WTC11 (cell line): Measurements from ENCODE around the gene LRMDA. TPM values are rescaled to one million over a fixed set of nuclear protein-coding genes. Genes with fewer than 3 reads are reported as not detected.

Source experiments
- ATAC-seq: fragments of 200-7000 bp; cut with Tn5 transposase; 2 replicates; pipeline ENCODE4 v1.10.0; 2021; ENCODE audit warnings: mild to moderate bottlenecking, moderate library complexity
- CTCF ChIA-PET: fragments of 300-600 bp; sonication (Branson Sonifier 250); formaldehyde crosslinking; loops from one replicate; lab custom pipeline; 2021; ENCODE audit warnings: antibody characterized with exemption; lab: Charles Lee
- POLR2A ChIA-PET: fragments of 350-600 bp; sonication (Branson Sonifier 250); formaldehyde crosslinking; loops from one replicate; lab custom pipeline; 2021; ENCODE audit warnings: antibody characterized with exemption; lab: Charles Lee
- DNase-seq: peaks from one replicate; pipeline ENCODE4 v3.0.0; 2021; ENCODE audit warnings: low spot score
- H3K27ac Mint-ChIP-seq: 2 replicates; pipeline ENCODE4 v1.8.0; 2021; ENCODE audit warnings: mixed read lengths
- H3K27me3 Mint-ChIP-seq: 2 replicates; pipeline ENCODE4 v1.8.0; 2021; ENCODE audit warnings: low read depth, mild to moderate bottlenecking, moderate library complexity, mixed read lengths
- H3K36me3 Mint-ChIP-seq: 2 replicates; pipeline ENCODE4 v1.8.0; 2021; ENCODE audit warnings: mixed read lengths
- H3K4me1 Mint-ChIP-seq: 2 replicates; pipeline ENCODE4 v1.8.0; 2022; ENCODE audit warnings: mixed read lengths
- H3K4me3 Mint-ChIP-seq: 2 replicates; pipeline ENCODE4 v1.8.0; 2021; ENCODE audit warnings: mild to moderate bottlenecking, moderate library complexity, mixed read lengths
- H3K9me3 Mint-ChIP-seq: 2 replicates; pipeline ENCODE4 v1.8.0; 2021; ENCODE audit warnings: mixed read lengths
- ATF3 ChIP-seq: sonication (generic); formaldehyde crosslinking; conservative IDR thresholded peaks from 2 replicates; pipeline ENCODE4 v1.8.1; 2022; ENCODE audit warnings: mild to moderate bottlenecking, missing genetic modification reagents
- CDX4 ChIP-seq: fragments of 250-450 bp; sonication (Bioruptor Pico); IDR thresholded peaks from 2 replicates; pipeline ENCODE4 v1.9.0; 2021; ENCODE audit warnings: moderate library complexity, mild to moderate bottlenecking, inconsistent platforms, borderline replicate concordance
- ELF4 ChIP-seq: sonication (generic); formaldehyde crosslinking; IDR thresholded peaks from 2 replicates; pipeline ENCODE4 v1.8.1; 2022; ENCODE audit warnings: low read depth, mild to moderate bottlenecking, moderate library complexity, missing genetic modification reagents
- EMX1 ChIP-seq: fragments of 250-450 bp; sonication (Bioruptor Pico); IDR thresholded peaks from 2 replicates; pipeline ENCODE4 v1.8.0; 2021; ENCODE audit warnings: mild to moderate bottlenecking
- FOXJ3 ChIP-seq: sonication (generic); formaldehyde crosslinking; IDR thresholded peaks from 2 replicates; pipeline ENCODE4 v1.9.0; 2021; ENCODE audit warnings: missing genetic modification reagents, mild to moderate bottlenecking, borderline replicate concordance
- IRF2 ChIP-seq: sonication (generic); formaldehyde crosslinking; IDR thresholded peaks from 2 replicates; pipeline ENCODE4 v1.8.0; 2022; ENCODE audit warnings: low read depth, missing genetic modification reagents, borderline replicate concordance
- MLX ChIP-seq: sonication (generic); formaldehyde crosslinking; IDR thresholded peaks from 2 replicates; pipeline ENCODE4 v1.8.1; 2023; ENCODE audit warnings: mild to moderate bottlenecking, missing genetic modification reagents, moderate library complexity
- MXD4 ChIP-seq: fragments of 250-450 bp; sonication (Bioruptor Pico); IDR thresholded peaks from 2 replicates; pipeline ENCODE4 v1.8.0; 2021; ENCODE audit warnings: mild to moderate bottlenecking, moderate library complexity, borderline replicate concordance
- RORB ChIP-seq: fragments of 250-450 bp; sonication (Bioruptor Pico); IDR thresholded peaks from 2 replicates; pipeline ENCODE4 v1.9.0; 2021; ENCODE audit warnings: mild to moderate bottlenecking
- TCF7 ChIP-seq: sonication (generic); formaldehyde crosslinking; IDR thresholded peaks from 2 replicates; pipeline ENCODE4 v1.8.0; 2022; ENCODE audit warnings: mild to moderate bottlenecking, low read depth, missing genetic modification reagents, moderate library complexity
- ZBTB21 ChIP-seq: sonication (generic); formaldehyde crosslinking; IDR thresholded peaks from 2 replicates; pipeline ENCODE4 v1.8.1; 2023; ENCODE audit warnings: mild to moderate bottlenecking, missing genetic modification reagents, borderline replicate concordance
- ZNF138 ChIP-seq: sonication (generic); formaldehyde crosslinking; conservative IDR thresholded peaks from 2 replicates; pipeline ENCODE4 v1.8.1; 2022; ENCODE audit warnings: mild to moderate bottlenecking, moderate library complexity, missing genetic modification reagents
- ZNF232 ChIP-seq: sonication (generic); formaldehyde crosslinking; IDR thresholded peaks from 2 replicates; pipeline ENCODE4 v1.8.0; 2022; ENCODE audit warnings: mild to moderate bottlenecking, missing genetic modification reagents
- ZNF317 ChIP-seq: sonication (generic); formaldehyde crosslinking; IDR thresholded peaks from 2 replicates; pipeline ENCODE4 v1.8.1; 2023; ENCODE audit warnings: low read depth, mild to moderate bottlenecking, moderate library complexity, missing genetic modification reagents, borderline replicate concordance
- total RNA-seq: library from RNA; stranded (reverse); gene quantifications from 3 replicates; pipeline ENCODE4 v1.2.3, GENCODE V29; 2021
- TF ChIP-seq, protein P1 (sequence below): sonication (generic); formaldehyde crosslinking; IDR thresholded peaks from 2 replicates; pipeline ENCODE4 v1.8.1; 2022; ENCODE audit warnings: mild to moderate bottlenecking, moderate library complexity, missing genetic modification reagents
- TF ChIP-seq, protein P2 (sequence below): sonication (generic); formaldehyde crosslinking; IDR thresholded peaks from 2 replicates; pipeline ENCODE4 v1.8.1; 2023; ENCODE audit warnings: mild to moderate bottlenecking, missing genetic modification reagents
- TF ChIP-seq, protein P3 (sequence below): sonication (generic); formaldehyde crosslinking; IDR thresholded peaks from 2 replicates; pipeline ENCODE4 v1.8.0; 2022; ENCODE audit warnings: mild to moderate bottlenecking, missing genetic modification reagents
- TF ChIP-seq, protein P4 (sequence below): fragments of 250-450 bp; sonication (Bioruptor Pico); IDR thresholded peaks from 2 replicates; pipeline ENCODE4 v1.8.0; 2021; ENCODE audit warnings: mild to moderate bottlenecking
- TF ChIP-seq, protein P5 (sequence below): sonication (generic); formaldehyde crosslinking; IDR thresholded peaks from 2 replicates; pipeline ENCODE4 v1.8.0; 2023; ENCODE audit warnings: missing genetic modification reagents

LRMDA gene
- total RNA-seq, 1 experiment from 2014 or later, result 0.92 TPM

DNA sequence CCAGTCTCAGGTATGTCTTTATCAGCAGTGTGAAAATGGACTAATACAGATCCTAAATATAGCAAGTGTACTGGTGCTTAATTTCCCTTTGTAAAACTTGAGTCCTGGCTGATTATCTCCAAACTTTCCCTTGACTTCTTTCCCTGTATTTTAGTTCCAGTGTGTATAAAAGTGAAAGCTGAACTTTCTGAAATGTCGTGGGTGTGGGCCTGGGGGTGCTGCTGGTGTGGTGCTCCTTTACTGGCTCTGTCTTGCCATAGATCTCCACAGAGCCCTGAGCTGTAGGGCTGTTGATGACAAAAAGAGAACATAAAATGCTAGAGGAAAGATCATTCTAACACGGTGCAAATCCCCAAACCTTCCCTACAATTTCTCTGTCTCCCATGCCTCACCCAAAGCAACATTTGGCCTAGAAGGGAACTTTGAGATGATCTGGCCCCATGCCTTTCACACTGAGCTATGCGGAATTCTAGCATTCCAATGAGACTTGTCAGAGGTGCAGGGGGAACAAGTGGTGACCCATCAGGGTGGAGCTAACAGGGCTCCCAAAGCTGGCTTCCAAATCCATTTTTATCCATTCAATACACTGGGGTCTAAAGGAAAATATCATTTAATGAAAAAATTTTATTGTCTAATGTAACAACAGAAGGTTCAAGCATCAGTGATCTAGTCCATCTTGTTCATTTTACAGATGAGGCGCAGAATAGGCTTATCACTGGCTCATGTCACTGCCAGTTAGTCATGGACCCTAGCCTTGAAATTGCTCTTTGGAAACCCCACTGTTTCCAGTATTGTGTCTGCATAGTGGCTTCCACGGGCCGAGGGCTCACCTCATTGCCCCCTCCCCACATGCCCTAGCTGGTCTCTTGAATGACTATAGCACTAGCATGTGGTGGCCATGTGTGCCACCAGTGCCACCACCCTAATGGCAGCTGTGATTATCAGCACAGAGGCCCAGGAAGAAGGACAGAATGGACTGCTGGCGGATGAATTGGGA is 1000.9 kb downstream of the LRMDA start:
- no peaks in the 10 kb centered on the region for H3K36me3 Mint-ChIP-seq
- H3K4me1 Mint-ChIP-seq, result peaks cover 57% of the 10 kb centered on the region
- ChIA-PET CTCF (no interaction called here), POLR2A (no interaction called here)
- TF ChIP-seq ZNF317, result no peak
- no peaks in the 10 kb centered on the region for H3K9me3 Mint-ChIP-seq
- ATAC-seq, result peak; percentile 63
- H3K4me3 Mint-ChIP-seq, result no peak overlapping the region
- 0 out of 2 replicates have a peak overlapping the region, but pooled peaks have one; percentile 40 for H3K27ac Mint-ChIP-seq
- H3K27me3 Mint-ChIP-seq, result no peaks in the 10 kb centered on the region
- no peak for DNase-seq

DNA sequence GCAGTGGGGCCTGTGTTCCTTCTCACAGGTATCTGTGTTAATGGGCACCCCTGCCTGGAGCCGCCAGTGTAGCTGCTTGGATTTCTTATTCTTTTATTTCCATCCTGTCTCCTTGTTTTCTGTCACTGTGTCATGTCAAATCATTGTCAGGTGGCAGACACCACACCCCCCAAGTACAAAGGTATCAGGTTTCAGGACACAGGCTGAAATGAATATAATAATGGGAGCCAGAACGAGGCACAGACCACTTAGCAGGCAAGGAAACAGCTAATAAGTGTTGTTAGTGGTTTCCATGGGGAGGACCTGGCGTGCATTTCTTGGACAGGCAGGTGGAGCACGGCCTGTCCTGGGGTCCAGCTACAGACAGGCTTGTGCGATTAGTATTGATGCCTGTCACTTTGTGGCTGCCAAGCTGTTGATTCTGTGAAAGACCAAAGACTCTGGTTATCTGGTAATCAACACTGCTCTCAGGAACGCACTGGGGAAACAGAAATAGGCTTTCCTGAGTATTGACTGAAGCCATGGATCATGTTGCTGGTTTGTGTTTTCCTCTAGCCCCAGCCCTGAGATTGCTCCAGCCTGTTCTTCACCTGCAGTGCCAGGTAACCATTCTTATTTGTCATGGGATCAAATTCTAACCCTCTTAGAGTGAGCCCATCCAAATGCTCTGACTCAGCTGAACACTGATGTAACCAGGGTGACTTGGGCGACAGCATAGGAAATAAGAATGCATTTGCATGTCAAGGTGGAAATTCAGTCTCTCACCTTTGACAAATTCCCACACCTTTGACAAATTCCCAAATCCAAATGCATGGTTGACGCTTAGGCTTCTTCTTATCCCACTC is 1002.0 kb downstream of the LRMDA start:
- ChIA-PET CTCF (no interaction called here), POLR2A (no interaction called here)
- Mint-ChIP-seq H3K4me3 (no peak overlapping the region), H3K27ac (no peak overlapping the region), H3K27me3 (no peaks in the 10 kb centered on the region), H3K36me3 (no peaks in the 10 kb centered on the region), H3K4me1 (peaks cover 56% of the 10 kb centered on the region), H3K9me3 (no peaks in the 10 kb centered on the region)
- ATAC-seq, result no peak
- no peak for TF ChIP-seq ATF3 (CRISPR knock-in tag)
- TF ChIP-seq, protein P1, sequence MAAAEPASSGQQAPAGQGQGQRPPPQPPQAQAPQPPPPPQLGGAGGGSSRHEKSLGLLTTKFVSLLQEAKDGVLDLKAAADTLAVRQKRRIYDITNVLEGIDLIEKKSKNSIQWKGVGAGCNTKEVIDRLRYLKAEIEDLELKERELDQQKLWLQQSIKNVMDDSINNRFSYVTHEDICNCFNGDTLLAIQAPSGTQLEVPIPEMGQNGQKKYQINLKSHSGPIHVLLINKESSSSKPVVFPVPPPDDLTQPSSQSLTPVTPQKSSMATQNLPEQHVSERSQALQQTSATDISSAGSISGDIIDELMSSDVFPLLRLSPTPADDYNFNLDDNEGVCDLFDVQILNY, result no peak
- no peak for TF ChIP-seq EMX1 (CRISPR knock-in tag)
- TF ChIP-seq, protein P2, sequence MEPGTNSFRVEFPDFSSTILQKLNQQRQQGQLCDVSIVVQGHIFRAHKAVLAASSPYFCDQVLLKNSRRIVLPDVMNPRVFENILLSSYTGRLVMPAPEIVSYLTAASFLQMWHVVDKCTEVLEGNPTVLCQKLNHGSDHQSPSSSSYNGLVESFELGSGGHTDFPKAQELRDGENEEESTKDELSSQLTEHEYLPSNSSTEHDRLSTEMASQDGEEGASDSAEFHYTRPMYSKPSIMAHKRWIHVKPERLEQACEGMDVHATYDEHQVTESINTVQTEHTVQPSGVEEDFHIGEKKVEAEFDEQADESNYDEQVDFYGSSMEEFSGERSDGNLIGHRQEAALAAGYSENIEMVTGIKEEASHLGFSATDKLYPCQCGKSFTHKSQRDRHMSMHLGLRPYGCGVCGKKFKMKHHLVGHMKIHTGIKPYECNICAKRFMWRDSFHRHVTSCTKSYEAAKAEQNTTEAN (CRISPR knock-in tag), result no peak
- TF ChIP-seq, protein P3, sequence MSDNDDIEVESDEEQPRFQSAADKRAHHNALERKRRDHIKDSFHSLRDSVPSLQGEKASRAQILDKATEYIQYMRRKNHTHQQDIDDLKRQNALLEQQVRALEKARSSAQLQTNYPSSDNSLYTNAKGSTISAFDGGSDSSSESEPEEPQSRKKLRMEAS (CRISPR knock-in tag), result no peak
- TF ChIP-seq, protein P4, sequence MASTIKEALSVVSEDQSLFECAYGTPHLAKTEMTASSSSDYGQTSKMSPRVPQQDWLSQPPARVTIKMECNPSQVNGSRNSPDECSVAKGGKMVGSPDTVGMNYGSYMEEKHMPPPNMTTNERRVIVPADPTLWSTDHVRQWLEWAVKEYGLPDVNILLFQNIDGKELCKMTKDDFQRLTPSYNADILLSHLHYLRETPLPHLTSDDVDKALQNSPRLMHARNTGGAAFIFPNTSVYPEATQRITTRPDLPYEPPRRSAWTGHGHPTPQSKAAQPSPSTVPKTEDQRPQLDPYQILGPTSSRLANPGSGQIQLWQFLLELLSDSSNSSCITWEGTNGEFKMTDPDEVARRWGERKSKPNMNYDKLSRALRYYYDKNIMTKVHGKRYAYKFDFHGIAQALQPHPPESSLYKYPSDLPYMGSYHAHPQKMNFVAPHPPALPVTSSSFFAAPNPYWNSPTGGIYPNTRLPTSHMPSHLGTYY (CRISPR knock-in tag), result no peak
- no peak for TF ChIP-seq IRF2 (CRISPR knock-in tag)
- TF ChIP-seq ZBTB21 (CRISPR knock-in tag), result no peak
- no peak for TF ChIP-seq CDX4
- no peak for TF ChIP-seq ZNF138 (CRISPR knock-in tag)
- TF ChIP-seq ZNF232, result no peak
- TF ChIP-seq MLX (CRISPR knock-in tag), result no peak
- TF ChIP-seq FOXJ3 (CRISPR knock-in tag), result no peak
- TF ChIP-seq MXD4, result no peak
- TF ChIP-seq RORB (CRISPR knock-in tag), result no peak
- no peak for TF ChIP-seq TCF7 (CRISPR knock-in tag)
- TF ChIP-seq, protein P5, sequence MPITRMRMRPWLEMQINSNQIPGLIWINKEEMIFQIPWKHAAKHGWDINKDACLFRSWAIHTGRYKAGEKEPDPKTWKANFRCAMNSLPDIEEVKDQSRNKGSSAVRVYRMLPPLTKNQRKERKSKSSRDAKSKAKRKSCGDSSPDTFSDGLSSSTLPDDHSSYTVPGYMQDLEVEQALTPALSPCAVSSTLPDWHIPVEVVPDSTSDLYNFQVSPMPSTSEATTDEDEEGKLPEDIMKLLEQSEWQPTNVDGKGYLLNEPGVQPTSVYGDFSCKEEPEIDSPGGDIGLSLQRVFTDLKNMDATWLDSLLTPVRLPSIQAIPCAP (CRISPR knock-in tag), result no peak
- TF ChIP-seq ZNF317, result no peak
- no peak for TF ChIP-seq ELF4
- no peak for DNase-seq
